GM19452 (cell line): ENCODE data around the gene KRT23.
"Not testable (repeated sequence)": the region's sequence is repeated elsewhere in the genome, so short reads cannot be mapped to it uniquely, and the experiment has no call there.

Source experiments
- ATAC-seq: cut with Tn5 transposase; IDR thresholded peaks from one replicate; pipeline ENCODE4 v1.9.1; 2021; ENCODE audit not compliant: unreplicated experiment

KRT23 gene

DNA sequence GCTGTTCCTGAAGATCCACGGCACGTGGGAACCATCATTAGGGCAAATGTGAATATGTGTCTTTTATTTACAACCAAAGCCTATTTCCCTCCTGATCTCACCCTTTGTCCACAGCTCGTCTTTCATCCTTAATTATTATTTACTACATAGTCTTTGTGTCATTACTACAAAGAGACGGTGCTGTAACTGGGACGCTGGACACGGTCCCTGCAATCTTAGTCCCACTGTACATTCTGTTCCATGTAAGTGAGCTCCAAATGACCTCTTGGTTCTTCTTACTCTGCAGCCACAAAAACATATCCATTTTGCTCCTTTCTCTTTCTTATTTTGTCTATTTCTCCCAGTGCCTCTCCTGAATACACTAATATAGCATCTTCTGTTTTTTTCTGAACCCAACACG lies 12.7 kb upstream of the KRT23 start:
- ATAC-seq = no peak

DNA sequence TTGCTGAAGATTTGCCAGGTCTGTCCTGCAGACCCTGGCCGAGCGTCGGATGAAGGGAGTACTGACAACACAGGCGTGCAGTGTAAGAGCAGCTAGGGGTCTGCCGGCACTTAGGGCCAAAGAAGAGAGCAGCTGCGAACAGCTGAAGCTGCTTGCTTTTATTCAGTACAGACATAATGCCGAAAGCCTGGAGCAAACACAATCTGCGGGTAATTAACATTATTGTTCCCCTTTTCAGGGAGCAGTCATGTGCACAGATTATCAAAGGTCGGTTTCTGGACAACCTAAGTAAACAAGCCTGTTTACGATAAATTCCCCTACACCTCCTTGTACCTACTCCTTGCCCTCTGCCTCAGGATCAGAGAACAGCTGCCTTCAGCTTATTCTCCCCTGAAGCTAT lies 12.0 kb upstream of the KRT23 start:
- no peak for ATAC-seq

DNA sequence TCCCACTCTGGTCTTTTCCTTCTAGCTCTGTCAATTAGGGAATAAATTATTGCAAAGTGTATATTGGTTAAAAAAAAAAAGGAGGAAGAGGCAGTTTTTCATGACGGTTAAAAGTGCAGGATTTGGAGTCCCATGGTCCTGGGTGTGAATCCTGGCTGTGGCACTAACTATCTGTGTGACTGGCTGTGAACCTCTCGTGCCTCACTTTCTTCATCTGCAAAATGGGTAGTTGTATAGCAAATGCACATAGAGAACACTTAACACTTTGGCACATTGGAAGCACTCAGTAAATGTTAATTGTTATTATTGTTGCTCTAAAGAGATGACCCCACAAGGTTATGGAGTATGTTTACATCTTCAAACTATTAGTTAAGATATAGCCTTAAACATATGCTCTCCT lies 10.5 kb upstream of the KRT23 start:
- ATAC-seq = no peak

DNA sequence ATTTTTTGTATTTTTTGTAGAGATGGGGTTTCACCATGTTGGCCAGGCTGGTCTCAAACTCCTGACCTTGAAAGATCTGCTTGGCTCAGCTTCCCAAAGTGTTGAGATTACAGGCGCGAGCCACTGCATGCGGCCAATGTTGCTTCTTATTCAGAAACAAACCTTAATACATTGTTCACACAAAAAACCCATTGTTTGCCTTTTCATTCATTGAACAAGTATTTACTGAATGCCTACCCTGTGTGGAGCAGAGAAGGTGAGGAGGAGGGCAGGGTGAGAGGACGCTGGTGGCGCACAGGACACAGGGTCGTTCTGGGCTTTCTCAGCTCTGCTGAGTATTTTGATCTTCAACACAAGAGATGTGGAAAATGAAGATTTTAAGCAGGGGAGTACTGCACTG lies 8.0 kb upstream of the KRT23 start:
- ATAC-seq = no peak

DNA sequence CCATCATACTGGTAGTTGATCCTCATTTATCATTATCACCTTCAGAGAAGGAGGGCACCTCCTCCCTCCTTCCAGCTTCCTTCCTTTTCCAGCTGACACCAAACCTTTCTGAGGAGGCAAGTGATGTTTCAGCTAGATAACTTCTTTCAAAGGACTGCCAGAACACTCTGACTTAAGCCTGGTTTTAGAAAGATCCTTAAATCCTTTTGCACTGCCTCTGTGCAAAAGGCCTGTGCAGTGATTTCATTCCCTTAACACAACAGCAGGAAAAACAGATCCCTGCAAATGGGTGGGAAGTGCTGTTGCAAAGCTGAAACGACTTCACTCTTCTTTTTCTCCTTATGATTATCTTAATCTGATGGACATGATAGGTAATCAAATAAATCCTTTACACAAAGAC lies 7.1 kb upstream of the KRT23 start:
- ATAC-seq = no peak

DNA sequence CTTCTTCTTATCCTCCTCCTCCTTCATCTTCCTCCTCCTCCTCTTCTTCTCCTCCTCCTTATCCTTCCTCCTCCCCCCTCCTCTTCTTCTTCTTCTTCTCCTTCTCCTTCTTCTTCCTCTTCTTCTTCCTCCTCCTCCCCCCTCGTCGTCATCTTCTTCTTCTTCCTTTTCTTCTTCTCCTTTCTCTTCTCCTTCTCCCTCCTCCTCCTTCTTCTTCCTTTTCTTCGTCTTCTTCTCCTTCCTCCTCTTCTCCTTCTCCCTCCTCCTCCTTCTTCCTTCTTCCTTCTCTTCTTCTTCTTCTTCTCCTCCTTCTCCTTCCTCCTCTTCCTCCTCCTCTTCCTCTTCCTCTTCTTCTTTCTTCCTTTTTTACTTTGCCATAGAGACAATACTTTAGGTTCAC lies 5.1 kb upstream of the KRT23 start:
- no peak for ATAC-seq

DNA sequence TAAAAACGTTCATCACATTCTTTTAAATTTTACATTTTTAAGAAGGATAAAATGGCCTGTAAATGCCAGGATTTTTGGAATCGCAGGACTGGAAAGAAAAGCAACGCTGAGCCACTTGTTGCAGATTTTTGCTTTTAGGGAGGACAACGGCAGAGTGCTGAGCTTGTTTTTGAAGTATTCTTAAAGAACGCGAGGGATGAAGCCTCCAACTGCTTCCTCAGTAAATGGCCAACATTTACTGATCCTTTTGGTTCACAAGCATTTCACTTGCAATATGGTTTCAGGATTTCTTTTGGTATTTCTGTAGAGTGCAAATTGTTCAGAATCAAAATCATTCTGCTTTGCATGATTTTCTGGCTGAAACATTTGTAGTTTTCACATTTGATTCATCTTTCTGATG lies 2.8 kb upstream of the KRT23 start:
- ATAC-seq = no peak

DNA sequence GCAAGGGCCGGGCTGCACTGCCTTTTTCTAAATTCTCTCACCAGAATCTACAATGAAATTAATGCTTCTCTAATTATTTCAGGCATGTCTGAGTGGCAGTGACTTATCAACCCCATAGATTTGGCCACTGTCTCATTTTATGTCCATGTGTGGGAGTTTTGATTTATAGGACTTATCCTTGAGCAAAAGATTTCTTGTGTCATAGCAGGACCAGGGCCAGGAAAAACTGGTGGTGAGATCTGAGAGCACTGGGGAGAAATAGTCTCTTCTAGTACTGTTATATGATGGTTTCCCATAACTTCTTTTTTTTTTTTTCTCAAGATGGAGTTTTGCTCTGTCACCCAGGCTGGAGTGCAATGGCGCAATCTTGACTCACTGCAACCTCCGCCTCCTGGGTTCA lies 1.5 kb upstream of the KRT23 start:
- ATAC-seq = no peak

DNA sequence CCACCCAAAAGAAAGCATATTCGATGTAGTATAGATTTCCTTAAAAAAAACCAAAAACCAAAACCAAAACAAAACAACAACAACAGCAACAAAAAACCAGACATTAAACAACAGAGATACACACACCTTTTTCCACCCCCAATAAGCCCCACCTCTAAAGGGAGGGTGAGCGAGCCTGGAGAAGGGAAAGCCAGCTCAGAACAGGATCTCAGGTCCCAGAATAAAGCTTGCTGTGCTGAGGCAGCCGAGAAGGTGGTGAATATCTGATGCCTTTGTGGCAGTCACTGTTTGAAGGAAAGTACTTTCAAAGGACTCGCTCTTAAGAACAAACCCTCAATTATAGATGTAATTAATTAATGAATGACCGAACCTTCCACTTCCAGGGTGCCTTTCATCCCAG lies 470 bp downstream of the KRT23 start:
- ATAC-seq = no peak

DNA sequence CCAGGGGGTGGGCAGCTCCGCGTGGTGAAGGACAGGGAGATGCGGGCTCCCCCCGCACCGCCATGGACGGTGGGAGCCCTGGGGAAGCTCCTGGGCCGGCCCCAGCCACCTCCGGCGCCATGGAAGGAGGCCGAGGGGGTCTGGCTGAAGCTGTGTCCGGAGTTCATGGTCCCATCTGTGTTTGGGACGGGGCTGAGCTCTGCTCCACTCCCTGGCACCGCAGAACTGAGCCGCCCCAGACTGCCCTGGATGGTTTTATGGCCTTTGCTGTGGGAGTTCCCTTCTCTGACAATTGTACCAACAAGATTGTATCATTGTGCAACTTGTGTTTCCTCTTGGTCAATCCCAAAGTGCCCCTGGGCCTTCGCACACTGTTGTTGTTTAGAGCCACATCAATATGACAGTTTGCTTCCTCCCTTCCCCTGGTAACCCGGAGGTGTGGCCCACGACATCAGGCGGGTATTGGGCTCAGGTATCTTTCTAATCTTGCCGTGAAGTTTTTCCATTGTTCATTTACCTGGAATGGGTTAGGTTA lies 942 bp downstream of the KRT23 start:
- no peak for ATAC-seq

DNA sequence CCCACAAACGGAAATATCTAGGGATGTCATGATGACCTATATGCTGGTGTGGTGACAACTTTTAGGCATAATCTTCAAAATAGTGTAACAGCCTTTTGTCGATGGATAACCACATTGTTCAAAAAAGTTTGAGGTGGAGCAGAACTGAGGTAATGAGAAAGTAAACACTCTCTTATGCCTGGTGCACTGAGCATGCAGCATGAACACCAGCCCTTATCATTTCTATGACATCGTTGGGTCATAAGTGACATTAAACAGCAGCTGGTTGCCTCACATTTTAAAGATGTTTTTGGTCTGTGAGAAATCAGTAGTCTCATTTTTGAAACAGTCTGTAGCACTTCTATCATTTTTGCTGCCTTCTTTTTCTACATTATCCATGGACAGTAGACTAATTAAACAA lies 1.8 kb downstream of the KRT23 start:
- no peak for ATAC-seq

DNA sequence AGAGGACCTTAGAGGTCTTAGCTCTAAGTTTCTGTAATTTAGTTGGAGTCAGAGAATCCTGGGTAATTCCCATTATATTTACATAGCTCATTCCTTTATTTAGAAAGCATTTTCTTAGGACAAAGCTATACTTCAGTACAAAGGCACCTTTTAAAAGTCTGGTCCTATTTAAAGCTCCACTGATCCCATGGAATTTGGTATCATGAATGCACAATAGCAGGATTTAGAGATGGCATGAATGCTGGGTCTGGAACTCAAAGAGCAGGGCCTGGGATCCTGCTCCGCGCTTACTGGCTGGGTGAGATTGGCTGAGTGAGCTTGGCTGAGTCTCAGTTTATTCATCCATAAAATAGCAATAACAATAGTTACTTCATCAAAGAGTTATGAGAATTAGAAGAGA lies 4.8 kb downstream of the KRT23 start:
- no peak for ATAC-seq

DNA sequence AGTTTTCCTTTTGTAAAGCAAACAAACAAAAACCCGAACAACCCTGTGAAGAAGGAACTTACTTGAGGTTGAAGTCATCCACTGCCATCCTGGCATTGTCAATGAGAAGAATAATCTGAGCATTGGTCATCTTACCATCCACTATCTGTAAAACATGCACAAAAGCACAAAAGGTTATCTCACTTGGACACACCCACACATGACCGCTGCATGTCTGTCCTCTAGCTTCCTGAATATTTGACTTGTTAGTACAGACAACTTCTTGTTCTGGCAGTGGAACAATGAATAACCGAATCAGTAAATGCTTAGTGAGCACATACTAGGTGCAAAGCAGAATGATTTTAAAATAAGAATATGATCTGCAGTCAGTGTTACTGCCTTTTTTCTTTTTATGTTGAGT lies 6.1 kb downstream of the KRT23 start:
- ATAC-seq = no peak

DNA sequence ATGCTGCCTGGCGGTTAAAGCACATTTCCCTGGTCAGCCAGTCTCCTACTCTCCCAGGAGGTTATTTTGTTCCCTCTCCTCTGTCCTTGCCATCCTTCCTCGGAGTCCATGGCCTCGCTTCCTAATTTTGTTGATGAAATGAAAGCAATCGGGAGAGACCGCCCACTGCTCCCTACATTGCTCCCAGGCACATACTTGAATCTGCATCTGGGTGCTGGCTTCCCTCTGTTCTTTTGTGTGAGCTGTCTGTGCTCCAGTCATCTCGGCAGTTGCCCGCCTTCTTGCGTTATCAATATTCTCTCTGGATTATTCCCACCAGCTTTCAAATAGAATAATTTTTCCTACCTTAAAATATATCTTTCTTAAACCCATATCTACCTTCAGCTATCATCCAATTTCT lies 11.1 kb downstream of the KRT23 start:
- no peak for ATAC-seq

DNA sequence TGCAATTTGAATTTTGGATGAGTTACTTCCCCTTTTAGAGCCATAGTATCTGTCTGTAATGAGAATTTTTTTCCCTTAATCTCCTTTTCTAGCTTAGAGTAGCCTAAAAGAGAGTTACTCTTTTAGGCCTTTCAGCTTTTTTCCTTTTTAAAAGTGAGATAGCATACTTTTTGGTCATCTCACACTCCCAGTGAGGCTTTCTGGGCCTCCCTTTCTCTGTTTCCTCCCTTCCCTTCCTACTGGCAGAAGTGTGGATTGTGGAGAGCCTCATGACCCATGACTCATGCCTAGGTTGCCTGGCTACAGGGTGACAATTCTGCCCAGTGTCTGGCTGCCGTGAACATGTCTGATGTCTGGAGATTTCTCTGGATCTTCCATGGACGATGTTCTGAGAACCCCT lies 15.2 kb downstream of the KRT23 start:
- ATAC-seq = no peak

DNA sequence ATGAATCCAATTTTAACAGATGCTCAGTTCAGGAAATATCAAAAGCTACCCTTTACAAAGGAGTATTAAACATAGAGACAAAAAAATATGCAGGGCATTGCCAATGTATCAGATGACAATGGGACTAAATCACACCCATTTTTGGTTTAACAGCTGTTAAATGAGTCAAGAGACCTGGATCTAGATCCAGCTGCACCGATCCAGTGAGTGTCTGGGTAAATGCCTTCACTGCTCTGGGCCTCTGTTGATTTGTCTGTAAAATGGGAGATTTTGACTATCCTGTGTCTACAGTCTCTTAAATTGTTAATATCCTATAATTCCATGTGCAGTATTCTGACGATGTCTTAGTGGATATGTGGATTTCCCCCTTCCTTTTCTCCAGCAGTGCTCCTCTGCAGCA lies 16.4 kb downstream of the KRT23 start:
- no peak for ATAC-seq

DNA sequence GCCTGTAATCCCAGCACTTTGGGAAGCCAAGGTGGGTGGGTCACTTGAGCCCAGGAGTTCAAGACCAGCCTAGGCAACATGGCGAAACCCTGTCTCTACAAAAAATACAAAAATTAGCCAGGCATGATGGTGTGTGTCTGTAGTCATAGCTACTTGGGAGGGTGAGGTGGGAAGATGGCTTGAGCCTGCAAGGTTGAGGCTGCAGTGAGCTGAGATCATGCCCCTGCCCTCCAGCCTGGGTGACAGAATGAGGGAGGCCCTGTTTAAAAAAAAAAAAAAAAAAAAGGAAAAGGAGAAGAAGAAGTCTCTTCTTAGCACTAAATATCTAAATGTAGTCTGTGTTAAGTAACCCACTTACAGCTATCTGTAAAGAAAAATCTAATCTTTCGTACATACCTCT lies 20.3 kb downstream of the KRT23 start:
- ATAC-seq = not testable (repeated sequence)

DNA sequence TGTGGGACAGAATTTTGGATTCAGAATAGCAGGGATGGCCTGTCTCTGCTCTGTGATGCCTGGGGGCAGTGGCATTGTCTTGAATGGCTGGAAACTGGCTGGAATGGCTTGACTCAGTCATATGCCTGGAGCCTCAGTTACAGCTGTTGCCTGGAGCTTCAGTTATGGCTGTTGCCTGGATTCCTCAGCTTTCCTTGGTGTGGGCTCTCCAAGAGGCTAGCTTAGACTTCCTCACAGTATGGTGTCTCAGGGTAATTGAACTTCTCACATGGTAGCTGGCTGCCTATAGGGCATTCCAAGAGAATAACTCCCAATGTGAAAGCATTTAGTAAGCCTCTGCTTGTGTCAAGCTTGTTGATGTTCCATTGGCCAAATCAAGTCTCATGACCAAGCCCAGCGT lies 21.1 kb downstream of the KRT23 start:
- no peak for ATAC-seq

DNA sequence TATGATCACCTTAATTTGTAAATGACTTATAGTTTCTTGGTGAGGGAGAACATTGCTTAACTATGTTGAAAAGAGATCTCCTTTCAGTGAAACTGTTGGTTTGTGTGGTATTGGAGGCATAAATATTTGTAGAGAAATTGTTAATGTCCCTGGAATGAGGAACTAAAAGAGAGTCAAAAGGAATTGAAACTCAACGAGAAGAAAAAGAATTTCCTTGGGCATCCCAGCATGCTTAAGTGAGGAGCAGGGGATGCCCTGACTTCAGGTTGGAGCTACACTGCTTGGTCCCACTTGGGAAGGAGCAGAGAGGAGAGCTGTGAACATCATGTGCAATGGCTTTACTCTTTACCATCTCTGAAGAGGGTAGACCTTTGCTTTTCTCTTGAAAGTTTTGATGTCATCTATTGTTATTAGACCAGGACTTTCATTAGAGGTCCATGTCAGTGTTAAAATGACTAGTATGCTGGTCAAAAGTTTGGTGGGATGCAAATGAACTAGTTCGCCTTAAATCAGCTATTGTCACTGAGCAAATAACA lies 21.7 kb downstream of the KRT23 start:
- ATAC-seq = no peak

DNA sequence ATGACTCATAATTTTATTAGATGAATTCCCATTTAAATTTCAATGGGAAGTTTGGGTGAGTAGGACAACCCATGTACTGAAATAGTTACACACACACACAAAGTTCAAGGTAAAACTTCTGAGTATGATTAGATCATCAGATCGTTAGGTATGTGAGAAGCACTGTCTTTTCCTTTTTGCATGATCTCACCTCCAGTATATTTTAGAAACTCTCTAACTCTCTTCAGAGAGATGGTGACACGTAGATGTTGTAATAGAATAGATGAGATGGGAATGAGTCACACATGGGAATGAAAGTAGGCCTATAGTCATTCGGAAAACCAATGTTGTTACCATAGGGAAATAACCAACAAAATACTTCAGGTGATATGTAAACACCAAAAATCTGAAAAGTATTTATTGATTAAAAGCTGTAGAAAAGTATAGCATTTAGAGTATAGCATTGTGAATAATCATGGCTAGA lies 22.2 kb downstream of the KRT23 start:
- no peak for ATAC-seq

DNA sequence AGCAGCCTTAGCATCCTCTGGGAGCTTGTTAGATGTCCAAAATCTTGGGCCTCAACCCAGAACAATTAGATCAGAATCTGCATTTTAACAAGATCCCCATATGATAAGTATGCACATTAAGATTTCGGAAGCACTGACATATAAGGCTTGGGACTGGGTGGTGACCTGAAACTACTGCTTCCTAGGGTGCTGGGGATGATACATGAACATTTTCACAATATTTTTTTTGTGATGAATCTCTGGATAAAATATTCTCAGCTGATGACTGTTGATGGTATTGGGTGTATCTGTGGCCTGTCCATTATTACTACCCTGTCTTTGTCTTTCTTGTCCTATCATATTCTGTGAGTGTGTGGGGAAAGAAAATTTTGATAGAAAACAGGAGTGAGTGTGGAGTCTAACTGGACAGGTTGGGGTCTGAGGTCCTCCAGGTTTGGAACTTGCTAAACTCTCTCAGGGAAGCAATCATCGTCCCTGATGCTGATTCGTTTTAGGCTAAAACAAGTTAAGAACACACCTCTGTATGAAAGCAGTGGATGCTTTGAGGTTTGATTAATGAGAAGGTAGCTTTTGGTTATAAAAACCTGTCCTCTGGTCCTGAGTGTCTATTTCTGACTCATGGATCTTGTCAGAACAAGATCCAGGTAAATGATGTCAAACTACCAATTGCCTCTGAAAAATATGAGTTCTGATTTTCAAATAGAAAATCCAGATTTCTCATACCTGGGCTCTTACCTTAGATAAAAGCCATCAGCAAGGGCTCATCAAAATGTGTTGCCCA lies 23.2 kb downstream of the KRT23 start:
- no peak for ATAC-seq

DNA sequence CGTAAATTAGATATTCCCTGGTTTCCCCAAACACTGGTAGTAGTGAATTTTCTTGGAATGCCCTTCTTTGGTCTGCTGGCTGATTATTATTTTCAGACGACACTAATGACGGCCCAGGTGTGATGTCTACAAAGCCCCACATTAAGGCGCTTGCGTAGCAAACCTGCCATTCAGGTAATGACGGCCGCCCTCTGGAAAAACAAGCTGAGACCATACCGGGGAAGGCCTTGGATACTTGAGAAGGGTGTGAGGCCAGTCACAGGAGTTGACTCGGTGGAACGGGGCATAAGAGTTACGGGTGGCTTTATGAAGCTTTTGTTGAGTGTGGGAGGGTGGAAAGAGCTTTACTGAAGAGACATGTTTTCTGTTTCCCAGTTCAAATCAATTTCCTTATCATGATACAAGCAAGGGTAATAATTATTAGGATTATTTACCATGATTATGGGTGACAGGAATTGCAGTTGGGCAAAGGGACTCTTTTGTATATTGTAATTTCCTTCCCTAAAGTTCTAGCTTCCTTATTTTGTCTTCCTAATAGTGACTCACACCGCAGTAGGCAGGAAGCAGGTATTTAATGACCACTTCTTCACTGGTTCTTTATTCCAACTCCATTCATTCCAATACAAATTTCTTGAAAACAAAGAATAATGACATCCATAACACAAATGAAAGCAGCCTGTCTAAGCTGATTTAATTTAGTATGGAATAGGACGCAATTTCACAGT lies 24.8 kb downstream of the KRT23 start:
- no peak for ATAC-seq
